IMR-90 (cell line): ENCODE measurements around the gene MAP3K5. TPM values are rescaled to one million over a fixed set of nuclear protein-coding genes. Genes with fewer than 3 reads are reported as not detected.

ENCODE experiments used
- ATAC-seq: fragments of 200-7000 bp; cut with Tn5 transposase; 2 replicates; pipeline ENCODE4 v1.9.1; 2020; ENCODE audit warnings: low read depth, mild to moderate bottlenecking, moderate library complexity
- BruUV-seq: library from RNA; stranded (reverse); fragments of 400-500 nt; replicated peaks from 2 replicates; lab custom pipeline; 2021; lab: Mats Ljungman, UMichigan
- CTCF ChIA-PET: fragments of 300-600 bp; formaldehyde crosslinking; extraction: SDS; loops from one replicate; lab custom pipeline; 2021; ENCODE audit warnings: antibody characterized with exemption; lab: Yijun Ruan, JAX
- POLR2A ChIA-PET: fragments of 300-600 bp; sonication (Branson Sonifier 250); formaldehyde crosslinking; loops from one replicate; lab custom pipeline; 2022; ENCODE audit warnings: antibody characterized with exemption; ENCODE audit not compliant: unreplicated experiment; lab: Charles Lee
- DNase-seq: peaks from one replicate; pipeline ENCODE4 v3.0.0; 2013
- H2AFZ ChIP-seq: replicated peaks from 2 replicates; pipeline ENCODE3; 2013; ENCODE audit warnings: low read length, mild to moderate bottlenecking; ENCODE audit not compliant: poor library complexity
- H2AK5ac ChIP-seq: 2 replicates; pipeline ENCODE4 v1.6.1; 2013; ENCODE audit warnings: low read depth, low read length, inconsistent platforms
- H2AK9ac ChIP-seq: replicated peaks from 2 replicates; pipeline ENCODE3; 2013; ENCODE audit warnings: mild to moderate bottlenecking, low read depth, low read length, moderate library complexity; ENCODE audit not compliant: poor library complexity
- H2BK120ac ChIP-seq: 2 replicates; pipeline ENCODE4 v1.6.1; 2013; ENCODE audit warnings: low read depth, low read length, inconsistent platforms
- H2BK15ac ChIP-seq: 3 replicates; pipeline ENCODE4 v1.6.1; 2013; ENCODE audit warnings: low read depth, low read length, inconsistent platforms
- H2BK20ac ChIP-seq: 2 replicates; pipeline ENCODE4 v1.6.1; 2013; ENCODE audit warnings: low read depth, mild to moderate bottlenecking, inconsistent platforms, low read length, moderate library complexity
- H2BK5ac ChIP-seq: 2 replicates; pipeline ENCODE4 v1.6.1; 2013; ENCODE audit warnings: mild to moderate bottlenecking, low read depth, low read length, inconsistent platforms; ENCODE audit not compliant: poor library complexity, severe bottlenecking
- H3K14ac ChIP-seq: replicated peaks from 2 replicates; pipeline ENCODE4 v1.6.1; 2013; ENCODE audit warnings: low read depth, low read length, inconsistent platforms
- H3K18ac ChIP-seq: 2 replicates; pipeline ENCODE4 v1.6.1; 2013; ENCODE audit warnings: low read depth, low read length, control low read depth
- H3K23ac ChIP-seq: 2 replicates; pipeline ENCODE4 v1.6.1; 2013; ENCODE audit warnings: low read depth, low read length, inconsistent platforms
- H3K27ac ChIP-seq: 2 replicates; pipeline ENCODE4 v1.5.1; 2013; ENCODE audit warnings: mild to moderate bottlenecking, control low read depth, low read length; ENCODE audit not compliant: insufficient read depth
- H3K27me3 ChIP-seq: 2 replicates; pipeline ENCODE4 v1.6.1; 2013; ENCODE audit warnings: low read length; ENCODE audit not compliant: control insufficient read depth, insufficient read depth
- H3K36me3 ChIP-seq: 2 replicates; pipeline ENCODE4 v1.6.1; 2013; ENCODE audit warnings: low read length, mixed read lengths; ENCODE audit not compliant: control insufficient read depth, insufficient read depth
- H3K4ac ChIP-seq: 2 replicates; pipeline ENCODE4 v1.6.1; 2013; ENCODE audit warnings: low read depth, low read length, inconsistent platforms
- H3K4me1 ChIP-seq: 2 replicates; pipeline ENCODE4 v1.6.1; 2013; ENCODE audit warnings: low read length, mixed read lengths; ENCODE audit not compliant: control insufficient read depth, insufficient read depth
- H3K4me2 ChIP-seq: 2 replicates; pipeline ENCODE4 v1.6.1; 2013; ENCODE audit warnings: low read depth, mild to moderate bottlenecking, control low read depth, low read length, moderate library complexity
- H3K4me3 ChIP-seq: 2 replicates; pipeline ENCODE4 v1.5.1; 2013; ENCODE audit warnings: low read depth, mild to moderate bottlenecking, control low read depth, low read length, moderate library complexity; ENCODE audit not compliant: insufficient read depth
- H3K56ac ChIP-seq: 2 replicates; pipeline ENCODE4 v1.6.1; 2013; ENCODE audit warnings: low read length, inconsistent platforms; ENCODE audit not compliant: insufficient read depth; ENCODE audit errors: extremely low read depth
- H3K79me1 ChIP-seq, 2 experiments: 2 replicates each; pipeline ENCODE4 v1.6.1; 2013; ENCODE audit warnings: low read length in 2 of 2, inconsistent platforms in 1 of 2, low read depth in 1 of 2
- H3K9ac ChIP-seq: 2 replicates; pipeline ENCODE4 v1.6.1; 2013; ENCODE audit warnings: low read depth, low read length, control low read depth
- H3K9me1 ChIP-seq: 2 replicates; pipeline ENCODE4 v1.6.1; 2013; ENCODE audit warnings: low read length, inconsistent platforms; ENCODE audit not compliant: insufficient read depth
- H3K9me3 ChIP-seq: 2 replicates; pipeline ENCODE4 v1.6.1; 2013; ENCODE audit warnings: low read length; ENCODE audit not compliant: control insufficient read depth, insufficient read depth
- H4K20me1 ChIP-seq: 2 replicates; pipeline ENCODE4 v1.6.1; 2013; ENCODE audit warnings: low read length, inconsistent platforms; ENCODE audit not compliant: insufficient read depth
- H4K5ac ChIP-seq: 2 replicates; pipeline ENCODE4 v1.6.1; 2013; ENCODE audit warnings: mild to moderate bottlenecking, low read depth, low read length, control low read depth
- H4K8ac ChIP-seq, 2 experiments: 2 replicates each; pipeline ENCODE4 v1.6.1; 2013; ENCODE audit warnings: low read depth in 2 of 2, low read length in 2 of 2, control low read depth in 1 of 2, inconsistent platforms in 1 of 2
- H4K91ac ChIP-seq: 2 replicates; pipeline ENCODE4 v1.6.1; 2013; ENCODE audit warnings: low read depth, low read length, inconsistent platforms; ENCODE audit not compliant: insufficient read depth
- BHLHE40 ChIP-seq: fragments of 150-350 bp; IDR thresholded peaks from 2 replicates; pipeline ENCODE4 v1.6.1; 2016; ENCODE audit warnings: mild to moderate bottlenecking, low read depth, low read length
- CEBPB ChIP-seq: IDR thresholded peaks from 2 replicates; pipeline ENCODE4 v1.6.1; 2012; ENCODE audit warnings: low read depth, low read length, improper control_type of control experiment
- NFE2L2 ChIP-seq: fragments of 150-350 bp; IDR thresholded peaks from 2 replicates; pipeline ENCODE4 v1.6.1; 2016; ENCODE audit warnings: low read depth, mild to moderate bottlenecking, low read length
- RCOR1 ChIP-seq: IDR thresholded peaks from 2 replicates; pipeline ENCODE4 v1.6.1; 2012; ENCODE audit warnings: mild to moderate bottlenecking, low read length, improper control_type of control experiment; ENCODE audit not compliant: insufficient replicate concordance
- SMC3 ChIP-seq: fragments of 150-350 bp; IDR thresholded peaks from 2 replicates; pipeline ENCODE4 v1.6.1; 2016; ENCODE audit warnings: low read depth, mild to moderate bottlenecking, antibody characterized with exemption, low read length, moderate library complexity
- WGBS, 2 experiments: methylation state at CpG; one replicate each; pipeline versions ENCODE4 v1.1.5 to v1.1.7; 2013; ENCODE audit warnings: missing lambda C conversion rate in 2 of 2; ENCODE audit not compliant: insufficient read length in 1 of 2; ENCODE audit errors: extremely low coverage in 2 of 2; 5-methylcytosine and 5-hydroxymethylcytosine counted together
- dilution Hi-C: fragments of 300-500 bp; cut with HindIII; formaldehyde crosslinking; loops from one replicate; pipeline ENCODE4 v1.14.3; 2018; ENCODE audit warnings: low sequenced_read_pairs; ENCODE audit not compliant: unreplicated experiment
- in situ Hi-C: fragments of 300-500 bp; cut with MboI; formaldehyde crosslinking; loops from 3 replicates; pipeline ENCODE4 v1.14.3; 2019; ENCODE audit warnings: low sequenced_read_pairs, inconsistent platforms, mixed read lengths
- intact Hi-C: fragments of 100-400 bp; cut with micrococcal nuclease; formaldehyde crosslinking; loops from 2 replicates; pipeline ENCODE4 v1.10.0; 2022
- polyA plus RNA-seq, 3 experiments: library from polyadenylated mRNA; depleted of rRNA; stranded (reverse); fragments of >200 nt; gene quantifications; 2 replicates each; pipeline ENCODE4 v1.2.3, GENCODE V29; 2012; ENCODE audit warnings: low replicate concordance in 1 of 3
- total RNA-seq: library from RNA; depleted of rRNA; stranded (reverse); fragments of >200 nt; gene quantifications from 2 replicates; pipeline ENCODE4 v1.2.3, GENCODE V29; 2012

Gene MAP3K5
- total and polyA plus RNA-seq, 2 of the 4 experiments (the other 2 are of a cell fraction): 5.4 to 17.6 TPM

- H3K4me1 ChIP-seq: peaks cover 21% of the 10 kb centered on the region
- peak overlapping the region; percentile 96 for H4K91ac ChIP-seq
- peak overlapping the region; percentile 93; the same call in 1 of the 2 replicates for H2BK20ac ChIP-seq
- H3K27ac ChIP-seq: peak overlapping the region; percentile 95; the same call in 1 of the 2 replicates
- H2AK5ac ChIP-seq: peak overlapping the region; percentile 93; the same call in 1 of the 2 replicates
- no peak overlapping the region for H3K9ac ChIP-seq
- peak overlapping the region; percentile 81 for H3K18ac ChIP-seq
- no CpG with 5 or more reads among the region's 7 CpGs for WGBS, 2 experiments
- H2BK15ac ChIP-seq: peak overlapping the region; percentile 55; the same call in 1 of the 3 replicates
- dilution Hi-C loops: no loop called here
- peaks cover 22% of the 10 kb centered on the region for H3K9me1 ChIP-seq
- no peak overlapping the region for H2AK9ac ChIP-seq
- H2BK5ac ChIP-seq: peak overlapping the region; percentile 99
- peak overlapping the region; percentile 32; the same call in 1 of the 2 replicates for H3K23ac ChIP-seq
- TF ChIP-seq SMC3 (no peak), BHLHE40 (peak; percentile 41; the same call in 1 of the 2 replicates), CEBPB (peak; percentile 97), RCOR1 (peak; percentile 25), NFE2L2 (0 out of 2 replicates have a peak, but pooled peaks have one; percentile 3)
- no peaks in the 10 kb centered on the region for H3K27me3 ChIP-seq
- in situ Hi-C loops: loop anchor here (25.0 kb wide), 1 partner anchor 501 kb away; the partner anchor contains the start of gene BCLAF1
- 0 out of 2 replicates have a peak overlapping the region, but pooled peaks have one; percentile 5 for H3K56ac ChIP-seq
- no peaks in the 10 kb centered on the region for H3K36me3 ChIP-seq
- intact Hi-C loops: no loop called here
- peak overlapping the region; percentile 40; the same call in 1 of the 2 replicates for H4K5ac ChIP-seq
- peaks cover 20 to 59% of the 10 kb centered on the region in 2 experiments for H3K79me1 ChIP-seq
- ATAC-seq (peak; percentile 9), DNase-seq (peak; percentile 89)
- ChIA-PET POLR2A (no interaction called here), CTCF (interaction anchor here (1.9 kb wide), 1 partner anchor 120 kb away, joined by 6 read pairs; no protein-coding TSS in a partner anchor)
- no peaks in the 10 kb centered on the region for H4K20me1 ChIP-seq
- H3K4me3 ChIP-seq: no peak overlapping the region
- no TSS peak for BruUV-seq
- peak overlapping the region; percentile 35 to 87; a peak in 2 of 4 replicates for H4K8ac ChIP-seq
- peak overlapping the region; percentile 97; the same call in 1 of the 2 replicates for H3K4me2 ChIP-seq
- peak overlapping the region; percentile 92 for H3K14ac ChIP-seq
- no peaks in the 10 kb centered on the region for H3K9me3 ChIP-seq
- H3K4ac ChIP-seq: peak overlapping the region; percentile 98
- H2BK120ac ChIP-seq: peak overlapping the region; percentile 96
- H2AFZ ChIP-seq: no peak overlapping the region
Observed at GRCh38 chr6:136788069-136788902, 4.0 kb downstream of the MAP3K5 start.
